HG03045 (cell line): Measurements from ENCODE around the gene CHRNB4.
"Not testable (repeated sequence)": the region's sequence is repeated elsewhere in the genome, so short reads cannot be mapped to it uniquely, and the experiment has no call there.

Source experiments
- ATAC-seq: cut with Tn5 transposase; IDR thresholded peaks from one replicate; pipeline ENCODE4 v1.9.1; 2021; ENCODE audit warnings: mild to moderate bottlenecking, moderate library complexity; ENCODE audit not compliant: unreplicated experiment

Gene CHRNB4

DNA sequence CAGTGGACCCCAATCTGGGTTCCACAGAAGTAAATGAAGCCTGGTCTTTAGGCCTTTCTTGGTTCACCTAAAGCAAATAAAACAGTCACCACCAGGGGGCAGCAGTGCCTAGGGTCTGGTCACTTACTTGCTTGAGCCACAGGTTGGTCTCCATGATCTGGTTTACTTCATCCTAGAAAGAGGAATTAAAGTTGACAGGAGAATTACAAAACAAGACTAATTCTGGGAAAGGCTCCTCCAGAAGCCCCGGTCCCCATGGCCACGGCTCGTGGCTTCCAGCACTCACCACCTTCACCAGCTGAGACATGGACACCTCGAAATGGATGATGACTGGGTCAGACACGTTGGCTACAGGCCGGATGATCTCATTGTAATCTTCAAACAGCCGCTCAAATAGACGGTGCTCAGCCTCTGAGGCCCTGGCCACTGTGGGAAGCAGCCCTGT is 22.5 kb downstream of the CHRNB4 start:
- ATAC-seq = no peak

DNA sequence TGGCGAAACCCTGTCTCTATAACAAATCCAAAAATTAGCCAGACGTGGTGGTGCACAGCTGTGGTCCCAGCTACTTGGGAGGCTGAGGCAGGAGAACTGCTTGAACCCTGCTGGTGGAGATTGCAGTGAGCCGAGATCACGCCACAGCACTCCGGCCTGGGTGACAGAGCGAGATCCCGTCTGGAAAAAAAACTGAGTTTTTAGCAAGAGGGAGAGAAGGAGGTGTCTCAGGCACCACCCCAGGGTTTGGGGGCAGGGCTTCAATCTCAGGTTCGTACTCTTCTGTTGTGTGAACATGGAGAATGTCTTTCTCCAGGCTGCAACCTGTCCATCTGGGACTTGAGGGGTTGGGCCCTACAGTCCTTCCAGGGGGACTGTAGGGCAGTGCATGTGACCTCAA is 22.9 kb downstream of the CHRNB4 start:
- no peak for ATAC-seq

DNA sequence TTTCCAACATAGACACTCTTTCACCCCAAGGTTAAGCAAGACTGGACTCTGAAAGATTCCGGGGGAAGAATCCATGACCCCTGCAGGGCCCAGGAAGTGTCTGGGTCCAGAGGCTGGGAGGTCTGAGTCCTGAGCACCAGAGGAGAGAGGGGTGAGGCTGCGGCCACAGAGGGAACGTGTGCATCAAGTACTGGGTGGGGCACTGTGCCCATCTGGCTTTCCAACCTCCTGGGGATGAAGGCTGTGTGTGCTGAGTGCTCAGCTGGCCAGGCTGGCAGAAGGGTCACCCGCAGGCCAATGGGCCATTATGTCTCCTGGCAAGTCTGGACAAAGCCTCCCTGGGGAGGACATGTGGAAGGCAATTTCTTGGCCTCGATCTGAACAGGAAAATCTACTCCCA is 23.5 kb downstream of the CHRNB4 start:
- no peak for ATAC-seq

DNA sequence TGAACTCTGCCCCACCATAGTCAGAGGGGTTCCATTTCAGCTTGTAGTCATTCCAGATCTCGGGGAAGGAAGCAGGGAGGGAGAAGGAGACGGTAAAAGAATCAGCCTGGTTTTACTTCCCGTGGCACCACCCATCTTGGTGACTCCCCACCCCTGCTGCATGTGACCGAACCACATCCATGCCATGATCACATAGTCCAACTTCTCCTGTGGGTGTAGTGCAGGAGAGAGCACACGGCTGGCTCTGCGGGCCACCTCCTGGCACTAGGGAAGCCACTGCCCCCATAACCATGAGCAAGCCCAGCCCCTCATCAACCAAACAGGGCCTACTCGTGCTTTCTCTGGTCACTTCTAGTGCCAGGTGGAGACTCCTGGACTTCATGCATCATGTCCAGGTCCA is 23.9 kb downstream of the CHRNB4 start:
- no peak for ATAC-seq

DNA sequence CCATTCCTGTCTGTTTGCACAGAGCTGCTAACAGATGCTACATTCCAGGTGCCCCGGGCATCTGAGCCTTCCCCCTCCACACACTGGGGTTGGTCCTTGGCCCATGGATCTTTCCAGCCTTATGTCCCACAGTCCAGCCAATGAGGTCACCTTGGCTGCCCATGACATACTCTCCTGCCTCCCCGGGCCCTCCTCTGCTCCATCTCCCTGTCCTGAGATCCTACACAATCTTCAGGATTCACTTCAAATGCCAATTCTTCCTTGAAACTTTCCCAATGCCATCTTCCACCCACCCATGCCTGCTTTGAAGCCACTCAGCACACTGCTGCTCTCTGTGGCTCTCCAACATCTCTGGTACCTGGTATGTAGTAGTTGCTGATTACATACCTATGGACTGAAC is 24.5 kb downstream of the CHRNB4 start:
- no peak for ATAC-seq

DNA sequence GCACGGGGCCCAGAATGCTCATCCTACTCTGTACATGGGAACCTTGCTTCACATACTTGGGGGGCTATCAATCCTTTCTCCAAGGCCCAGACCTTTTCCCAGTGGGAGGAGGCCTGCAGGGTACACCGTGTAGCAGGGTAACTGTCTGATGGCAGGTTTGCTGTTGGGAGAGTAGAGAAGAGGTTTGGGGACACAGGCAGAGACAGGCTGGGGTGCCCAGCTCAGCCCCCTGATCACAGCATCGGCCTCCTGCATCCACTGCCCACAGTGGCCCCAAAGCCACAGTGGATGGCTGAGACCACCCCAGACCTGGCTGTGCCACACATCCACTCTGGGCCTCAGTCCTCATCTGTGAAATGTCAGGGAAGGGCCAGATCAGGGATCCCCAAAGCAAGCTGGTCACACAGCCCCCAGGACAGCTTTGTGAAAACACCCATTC is 25.8 kb downstream of the CHRNB4 start:
- ATAC-seq = no peak

DNA sequence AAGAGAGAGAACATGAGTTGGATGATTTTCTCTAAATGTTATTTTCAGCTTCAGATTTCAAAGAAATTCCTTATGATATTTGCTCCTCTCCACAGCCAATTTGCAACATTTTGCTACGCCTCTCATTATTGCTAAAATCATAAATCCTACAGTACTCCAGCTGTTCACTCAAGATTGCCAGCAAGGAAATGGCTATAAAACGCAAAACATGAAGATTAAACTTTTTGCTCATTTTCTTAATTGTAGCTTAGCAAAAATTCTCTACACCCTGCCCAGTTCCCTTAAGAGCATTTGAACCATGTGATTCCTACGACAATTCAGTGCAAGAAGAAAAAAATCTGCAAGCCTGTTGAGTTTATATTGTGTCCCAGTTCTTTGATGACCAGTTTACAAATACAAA is 27.0 kb downstream of the CHRNB4 start:
- ATAC-seq = no peak

DNA sequence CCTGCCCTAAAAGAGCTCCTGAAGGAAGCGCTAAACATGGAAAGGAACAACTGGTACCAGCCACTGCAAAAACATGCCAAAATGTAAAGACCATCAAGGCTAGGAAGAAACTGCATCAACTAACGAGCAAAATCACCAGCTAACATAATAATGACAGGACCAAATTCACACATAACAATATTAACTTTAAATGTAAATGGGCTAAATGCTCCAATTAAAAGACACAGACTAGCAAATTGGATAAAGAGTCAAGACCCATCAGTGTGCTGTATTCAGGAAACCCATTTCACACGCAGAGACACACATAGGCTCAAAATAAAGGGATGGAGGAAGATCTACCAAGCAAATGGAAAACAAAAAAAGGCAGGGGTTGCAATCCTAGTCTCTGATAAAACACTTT is 31.5 kb downstream of the CHRNB4 start:
- not testable (repeated sequence) for ATAC-seq

DNA sequence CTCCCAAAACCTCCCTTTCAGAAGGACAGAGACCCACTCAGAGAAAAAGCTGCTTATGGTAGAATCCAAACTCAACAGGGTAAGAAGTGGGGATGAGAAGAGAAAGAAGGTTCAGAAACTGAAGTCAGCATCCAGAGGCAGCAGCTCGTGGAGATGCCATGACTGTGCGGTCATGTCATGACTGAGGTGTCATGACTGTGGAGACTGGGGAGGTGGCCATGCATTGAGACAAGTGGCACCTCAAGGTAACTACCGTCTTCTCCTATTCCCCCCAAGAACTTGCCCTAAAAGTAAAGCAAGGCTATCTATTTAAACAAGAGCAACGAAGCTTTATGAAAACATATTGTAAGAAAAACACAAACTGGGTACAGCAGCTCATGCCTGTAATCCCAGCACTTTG is 35.3 kb downstream of the CHRNB4 start:
- ATAC-seq = no peak

DNA sequence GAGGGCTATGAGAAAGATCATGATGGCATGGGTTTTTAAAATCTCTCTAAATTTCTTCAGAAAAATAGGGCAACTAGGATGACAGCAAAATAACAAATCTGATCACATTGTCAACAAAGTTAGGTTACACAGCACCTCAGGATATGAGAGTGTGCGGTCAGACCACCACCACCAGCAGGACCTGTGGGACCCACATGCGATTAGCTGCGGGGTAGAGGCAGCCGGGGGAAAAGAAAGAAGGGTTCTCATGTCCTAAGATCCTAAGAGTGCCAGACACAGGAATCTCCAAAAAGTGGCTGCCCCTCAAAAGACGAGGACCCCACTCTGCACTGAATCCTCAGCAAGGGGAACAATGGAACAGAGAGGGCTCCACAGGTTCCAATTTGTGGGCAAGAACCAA is 35.8 kb downstream of the CHRNB4 start:
- no peak for ATAC-seq

DNA sequence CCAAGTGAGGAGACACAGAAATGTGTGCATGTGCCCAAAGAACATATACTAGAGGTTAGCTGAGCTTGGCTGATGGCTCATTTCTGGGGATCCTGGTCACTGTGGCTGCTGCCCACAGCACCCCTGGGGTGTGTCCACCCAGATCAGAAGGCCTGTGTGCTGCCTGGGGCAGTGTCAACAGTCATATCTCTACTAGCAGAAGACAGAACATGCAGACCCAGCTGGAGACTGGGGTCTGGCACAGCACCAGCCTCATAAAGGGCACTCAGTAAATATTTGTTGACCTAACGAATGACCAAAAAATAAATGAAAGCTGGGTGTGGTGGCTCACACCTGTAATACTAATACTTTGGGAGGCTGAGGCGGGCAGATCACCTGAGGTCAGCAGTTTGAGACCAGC is 36.6 kb downstream of the CHRNB4 start:
- no peak for ATAC-seq

DNA sequence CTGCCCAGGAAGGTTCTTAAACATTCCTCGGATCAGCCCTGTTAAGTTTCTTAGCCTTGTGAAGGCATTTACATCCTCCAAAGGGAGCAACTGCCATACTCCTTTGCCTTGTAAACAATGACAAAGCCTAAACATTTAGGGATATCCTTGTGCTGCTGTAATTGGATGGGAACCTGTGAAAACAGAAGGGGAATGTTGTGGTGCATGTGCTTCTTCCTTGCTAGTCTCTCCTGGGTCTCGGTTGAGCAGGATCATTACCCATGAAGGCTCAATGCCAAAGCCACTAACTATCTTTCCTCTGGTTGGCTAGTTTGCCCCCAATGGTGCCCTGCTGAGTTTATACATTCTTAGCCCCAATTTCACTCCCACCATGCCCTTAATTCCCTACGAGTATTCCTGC is 37.5 kb downstream of the CHRNB4 start:
- no peak for ATAC-seq

DNA sequence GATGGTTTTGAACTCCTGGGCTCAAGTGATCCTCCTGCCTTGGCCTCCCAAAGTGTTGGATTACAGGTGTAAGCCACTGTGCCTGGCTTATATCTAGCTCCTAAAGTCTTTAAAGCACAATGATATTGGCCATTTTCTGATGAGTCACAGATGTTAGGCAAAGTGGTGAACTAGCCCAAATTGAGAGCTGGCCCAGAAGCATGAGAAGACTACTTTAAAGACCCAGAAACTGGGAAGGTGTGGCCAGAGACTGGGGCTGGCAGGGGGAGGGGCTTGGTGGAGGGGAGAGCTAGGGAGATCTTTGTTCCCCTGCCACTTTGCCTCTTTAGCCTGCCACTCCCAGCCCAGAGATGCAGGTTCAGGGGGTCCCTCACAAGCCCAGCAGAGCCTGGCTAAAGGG is 41.8 kb downstream of the CHRNB4 start:
- ATAC-seq = no peak

DNA sequence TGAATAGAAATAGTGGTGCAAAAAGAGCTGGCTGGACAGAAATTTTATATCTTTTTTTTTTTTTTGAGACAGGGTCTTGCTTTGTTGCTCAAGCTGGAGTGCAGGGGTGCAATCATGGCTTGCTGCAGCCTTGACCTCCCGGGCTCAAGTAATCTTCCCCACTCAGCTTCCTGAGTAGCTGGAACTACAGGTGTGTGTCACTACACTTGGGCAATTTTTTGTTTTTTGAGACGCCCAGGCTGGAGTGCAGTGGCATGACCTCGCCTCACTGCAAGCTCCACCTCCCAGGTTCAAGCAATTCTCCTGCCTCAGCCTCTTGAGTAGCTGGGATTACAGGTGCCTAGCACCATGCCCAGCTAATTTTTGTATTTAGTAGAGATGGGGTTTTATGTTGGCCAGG is 42.7 kb downstream of the CHRNB4 start:
- no peak for ATAC-seq

DNA sequence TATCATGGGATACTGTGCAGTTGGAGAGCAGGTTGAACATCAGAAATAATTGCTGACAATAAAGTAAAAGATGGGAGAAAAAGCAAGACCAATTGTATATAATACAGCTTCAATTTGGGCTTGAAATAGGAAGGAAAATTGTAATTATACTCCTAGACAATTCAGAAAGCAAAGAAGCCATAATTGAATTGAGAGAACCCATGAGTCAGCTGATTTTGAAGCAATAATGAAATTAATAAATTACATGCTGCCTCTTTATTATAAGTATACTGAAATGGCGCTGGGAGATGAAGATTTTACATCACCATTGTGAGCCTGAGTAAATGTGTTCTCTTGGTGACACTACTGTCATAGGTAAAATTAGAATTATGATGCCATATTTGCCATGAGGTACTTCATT is 43.4 kb downstream of the CHRNB4 start:
- ATAC-seq = no peak

DNA sequence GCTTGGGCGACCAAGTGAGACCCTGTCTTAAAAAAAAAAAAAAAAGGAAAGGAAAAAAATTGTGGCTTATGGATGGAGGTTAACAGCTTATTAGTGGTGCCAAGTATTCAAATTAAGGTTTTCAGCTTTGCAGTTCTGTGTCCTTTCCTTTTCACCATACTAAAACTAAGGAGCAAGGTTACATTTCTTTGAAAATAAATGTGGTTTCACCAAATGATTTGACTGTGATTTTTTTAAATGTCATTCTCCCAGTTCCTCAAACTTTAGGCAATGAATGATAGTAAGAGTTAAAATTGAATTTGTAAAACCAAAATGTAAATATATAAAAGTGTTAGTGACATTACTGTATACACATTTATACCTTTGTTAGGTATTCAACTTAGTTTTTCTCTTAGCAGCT is 66.1 kb downstream of the CHRNB4 start:
- no peak for ATAC-seq
